ENCODE results near the gene MYO1C.
A peak's percentile ranks its signal among the peaks of the same experiment; 100 is the strongest.

MYO1C gene

GRCh38 chr17:1482680-1483079, 9.8 kb downstream of the MYO1C start:
- peak overlapping the region; percentile 94; the same call in 1 of the 2 replicates for H3K27ac ChIP-seq

GRCh38 chr17:1481736-1482135, 10.8 kb downstream of the MYO1C start:
- H3K27ac ChIP-seq: peak overlapping the region; percentile 8; the same call in 1 of the 2 replicates
- no peak for TF ChIP-seq CTCF (conservative IDR thresholded peaks at IDR 0.05)

More at GRCh38 chr17:1482680-1483079, 9.8 kb downstream of the MYO1C start:
- TF ChIP-seq CTCF (conservative IDR thresholded peaks at IDR 0.05): no peak

GRCh38 chr17:1480747-1481465, 11.6 kb downstream of the MYO1C start:
- TF ChIP-seq CTCF (conservative IDR thresholded peaks at IDR 0.05): no peak

GRCh38 chr17:1478418-1478817, 14.1 kb downstream of the MYO1C start:
- no peak for TF ChIP-seq CTCF (conservative IDR thresholded peaks at IDR 0.05)
- H3K27ac ChIP-seq: no peak overlapping the region

More at GRCh38 chr17:1480747-1481465, 11.6 kb downstream of the MYO1C start:
- no peak overlapping the region; the same call in 1 of the 2 replicates for H3K27ac ChIP-seq

GRCh38 chr17:1475321-1475854, 17.1 kb downstream of the MYO1C start:
- H3K27ac ChIP-seq: no peak overlapping the region
- no peak for TF ChIP-seq CTCF (conservative IDR thresholded peaks at IDR 0.05)

- no peak overlapping the region for H3K27ac ChIP-seq
- TF ChIP-seq CTCF (conservative IDR thresholded peaks at IDR 0.05): no peak
Measured at GRCh38 chr17:1474402-1475189, 17.9 kb downstream of the MYO1C start.

- H3K27ac ChIP-seq: no peak overlapping the region
- TF ChIP-seq CTCF (conservative IDR thresholded peaks at IDR 0.05): no peak
Measured at GRCh38 chr17:1473841-1474240, 18.6 kb downstream of the MYO1C start.
